NCI-H2196 treated with DMSO at 0.1 percent for 48 hours (cell line): ENCODE measurements around the gene SORCS1.

Experiments
- DNase-seq: peaks from one replicate; lab custom pipeline; 2025; ENCODE audit not compliant: unreplicated experiment; lab: John Stamatoyannopoulos, UW

SORCS1 gene

DNA sequence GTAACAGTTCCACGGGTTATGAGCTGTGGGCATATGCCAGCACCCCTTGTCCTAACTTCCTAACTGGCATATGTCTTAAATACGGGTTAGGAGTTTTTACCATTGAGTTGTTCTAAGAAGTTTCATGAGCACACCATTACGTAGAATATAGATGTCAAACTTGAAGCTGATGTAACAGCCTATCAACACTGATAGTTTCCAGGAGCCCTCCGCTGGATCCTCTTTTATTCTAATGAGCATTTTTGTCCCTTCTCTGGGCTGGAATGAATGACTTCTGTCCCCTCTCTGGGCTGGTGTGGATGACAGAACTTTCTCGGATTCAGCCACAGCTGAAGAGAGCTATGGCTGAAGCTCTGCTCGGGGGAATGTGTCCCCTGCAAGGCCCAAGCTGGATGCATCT is 256.3 kb downstream of the SORCS1 start:
- no peak for DNase-seq

GRCh38 chr10:106904209-106904608 is 260.3 kb downstream of the SORCS1 start:
- DNase-seq, result no peak

DNA sequence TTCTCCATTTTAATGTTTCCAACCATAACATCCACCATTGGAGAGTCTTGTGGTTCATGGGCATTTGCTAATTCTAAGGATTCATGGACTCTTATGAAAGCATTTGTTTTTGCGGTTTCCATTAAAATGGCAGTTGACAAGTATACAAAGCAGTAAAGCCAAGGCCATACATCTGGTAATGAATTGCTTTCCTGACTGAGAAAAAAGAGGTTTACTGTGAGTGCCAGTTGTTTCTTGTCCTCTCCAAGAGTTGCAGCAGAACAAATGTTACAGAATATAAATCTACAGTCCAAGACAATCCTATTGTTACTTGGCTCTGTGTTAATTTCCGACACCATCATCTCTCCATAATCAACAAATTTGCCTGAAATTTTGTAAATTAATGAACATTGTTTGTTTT is 261.3 kb downstream of the SORCS1 start:
- DNase-seq, result no peak

DNA sequence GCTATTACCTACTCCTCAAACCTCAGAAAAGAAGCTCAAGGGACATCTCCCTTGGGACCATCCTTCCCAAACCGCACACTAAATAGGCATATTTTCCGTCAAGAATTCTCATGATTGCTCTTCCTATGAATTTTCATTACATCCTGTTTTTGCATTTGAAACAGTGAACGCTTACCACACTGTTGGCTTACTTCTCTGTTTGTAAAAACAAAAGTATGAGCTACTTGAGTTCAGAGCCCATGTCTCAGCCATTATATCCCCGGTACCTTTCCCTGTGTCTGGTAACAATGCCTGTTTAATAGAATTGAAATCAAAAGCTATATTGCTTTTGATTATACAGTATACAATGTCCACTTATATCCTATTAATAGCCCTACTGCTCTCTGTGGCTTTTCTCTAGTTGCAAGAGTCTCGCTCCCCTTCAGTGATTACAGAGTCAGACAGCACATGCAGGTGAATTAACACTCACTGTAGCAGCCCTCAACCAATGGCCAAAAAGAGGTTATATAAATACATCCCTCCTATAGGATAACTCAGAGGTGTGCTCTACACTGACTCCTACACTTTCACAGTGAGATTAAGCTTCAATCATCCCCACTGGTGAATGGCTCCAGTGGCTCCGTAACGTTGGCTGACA is 264.4 kb downstream of the SORCS1 start:
- DNase-seq, result no peak

DNA sequence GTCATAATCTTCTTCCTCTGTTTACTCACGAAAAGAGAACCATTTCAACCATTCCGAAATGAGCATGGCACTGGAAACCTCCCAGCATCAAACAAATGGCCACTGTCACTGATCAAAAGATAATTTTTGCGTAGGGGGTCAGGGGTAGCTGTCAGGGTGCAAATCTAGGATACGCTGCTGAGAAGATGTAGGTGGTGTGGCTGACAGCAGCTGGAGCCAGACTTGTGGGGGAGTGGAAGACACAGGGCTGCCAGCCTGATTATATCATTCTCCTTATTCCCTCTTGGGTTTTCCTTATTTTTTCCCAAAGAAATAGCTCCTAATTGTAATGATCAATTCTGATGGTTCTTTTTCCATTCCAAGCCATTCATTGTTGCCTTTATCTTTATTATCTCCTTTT is 266.1 kb downstream of the SORCS1 start:
- no peak for DNase-seq

- DNase-seq, result no peak
These were observed 266.8 kb downstream of the SORCS1 start for GRCh38 chr10:106897719-106898118.

DNA sequence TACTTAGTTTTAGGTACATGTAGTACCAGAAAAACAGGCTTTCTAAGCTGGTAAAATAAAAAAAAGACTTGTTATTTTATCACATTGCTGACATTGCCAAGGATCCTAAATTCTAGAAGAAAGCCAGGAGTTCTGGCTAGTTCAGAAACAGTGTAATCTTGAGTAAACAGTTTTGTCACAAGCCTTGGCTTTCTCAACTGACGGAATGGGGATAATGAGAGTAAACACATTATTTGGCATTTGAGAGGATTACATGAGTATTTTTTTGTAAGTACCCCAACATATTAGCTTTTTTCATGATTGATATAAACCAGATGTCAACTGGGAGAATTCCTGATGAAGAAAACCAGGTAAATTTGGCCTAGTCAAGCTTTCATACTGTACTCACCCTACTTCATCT is 269.8 kb downstream of the SORCS1 start:
- DNase-seq, result no peak

DNA sequence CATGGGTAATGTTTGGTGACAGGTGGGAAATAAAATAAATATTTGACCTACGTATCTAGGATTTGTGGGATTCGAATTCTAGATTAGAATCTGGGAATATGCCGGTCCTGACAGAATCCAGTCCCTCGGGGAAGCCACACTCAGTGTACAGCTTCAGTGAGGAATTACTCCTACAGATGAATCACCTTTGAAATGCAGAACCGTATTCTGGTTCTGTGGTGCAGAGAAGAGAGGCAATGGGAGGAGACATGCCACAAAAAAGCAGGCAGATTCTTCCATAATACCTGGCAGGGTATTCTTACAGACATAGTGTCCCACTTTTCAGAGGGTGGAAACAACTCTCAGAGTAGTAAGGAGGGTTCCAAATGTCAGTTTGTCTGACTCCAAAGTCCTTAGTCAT is 286.9 kb downstream of the SORCS1 start:
- no peak for DNase-seq

GRCh38 chr10:106874604-106874889 is 290.0 kb downstream of the SORCS1 start:
- no peak for DNase-seq

DNA sequence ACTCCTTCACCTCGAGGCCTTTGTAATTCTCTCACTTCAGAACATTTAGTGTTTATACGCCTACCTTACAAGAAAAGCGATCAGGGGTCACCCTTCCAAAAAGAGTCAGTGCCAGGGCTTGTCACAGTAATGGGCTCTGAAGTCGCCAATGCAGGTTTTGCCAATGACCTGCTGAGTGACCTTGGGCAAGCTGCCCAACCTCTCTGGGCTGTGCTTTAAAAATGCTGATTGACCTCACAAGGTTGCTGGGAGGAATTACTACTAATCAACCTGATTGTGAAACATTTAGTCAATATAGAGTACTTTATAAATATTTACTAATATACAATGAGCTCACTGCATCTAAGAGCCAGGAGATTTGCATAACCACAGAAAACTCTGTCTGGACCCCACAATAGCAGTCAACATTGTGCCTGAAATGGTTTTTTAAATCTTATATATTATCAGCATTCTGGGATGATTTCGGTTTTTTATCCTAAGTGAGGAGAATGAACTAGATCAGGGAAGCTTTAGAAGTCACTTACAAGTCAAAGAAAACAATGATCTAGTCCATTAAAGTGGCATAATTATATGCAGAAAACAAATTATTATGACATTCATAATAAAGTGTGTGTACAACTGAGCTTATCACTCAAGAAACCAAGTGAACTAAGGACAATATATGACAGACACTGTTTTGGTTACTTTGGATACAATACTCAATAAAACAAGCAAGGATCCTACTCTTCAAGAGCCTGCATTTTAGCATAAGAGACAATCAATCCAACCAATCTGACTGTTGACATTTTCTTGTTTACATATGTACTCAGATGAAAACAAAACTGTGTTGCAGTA is 290.5 kb downstream of the SORCS1 start:
- no peak for DNase-seq

DNA sequence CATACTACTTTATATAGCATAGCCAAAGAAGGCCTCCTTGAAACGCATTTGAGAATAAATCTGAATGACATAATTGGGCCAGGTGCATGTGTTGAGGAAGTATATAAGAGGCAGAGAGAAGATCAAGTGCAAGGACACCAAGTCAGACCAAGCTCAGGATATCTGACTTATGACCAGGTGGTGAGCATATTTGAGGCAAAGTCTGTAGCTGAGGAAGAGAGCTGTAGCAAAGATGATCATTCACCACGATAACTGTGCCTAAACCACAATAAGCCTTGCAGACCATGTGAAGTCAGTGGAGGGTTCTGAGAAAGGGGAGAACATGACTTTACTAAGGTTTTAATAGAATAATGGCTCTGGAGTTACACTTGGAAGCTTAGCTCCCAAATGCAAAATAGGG is 292.3 kb downstream of the SORCS1 start:
- no peak for DNase-seq

DNA sequence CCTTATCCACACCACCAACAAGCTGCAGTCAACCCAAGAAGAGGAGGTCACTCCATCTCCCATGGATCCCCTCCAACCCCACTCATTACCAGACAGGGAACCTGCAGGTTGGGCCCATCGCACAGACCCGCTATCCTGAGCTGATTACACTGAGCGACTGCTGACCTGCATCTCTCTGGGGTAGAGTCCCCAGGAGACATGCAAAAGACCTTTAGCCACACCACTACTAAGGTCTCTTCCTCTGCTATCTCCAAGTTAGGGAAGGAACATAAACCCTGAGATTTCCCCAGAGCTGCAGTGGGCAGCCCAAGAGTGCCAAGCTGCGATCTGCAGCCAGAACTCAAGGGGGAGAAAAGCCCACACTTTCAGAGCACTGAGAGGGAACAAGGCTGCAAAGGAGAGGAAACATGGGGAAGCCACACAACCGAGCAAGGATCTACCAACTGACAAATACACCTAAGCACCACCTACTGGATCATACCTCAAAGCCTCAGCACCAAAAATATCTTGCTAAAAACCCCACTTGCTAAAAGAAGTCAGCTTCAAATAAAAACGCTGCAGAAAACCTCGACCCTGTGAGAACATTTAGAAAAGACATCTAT is 298.2 kb downstream of the SORCS1 start:
- DNase-seq, result no peak

DNA sequence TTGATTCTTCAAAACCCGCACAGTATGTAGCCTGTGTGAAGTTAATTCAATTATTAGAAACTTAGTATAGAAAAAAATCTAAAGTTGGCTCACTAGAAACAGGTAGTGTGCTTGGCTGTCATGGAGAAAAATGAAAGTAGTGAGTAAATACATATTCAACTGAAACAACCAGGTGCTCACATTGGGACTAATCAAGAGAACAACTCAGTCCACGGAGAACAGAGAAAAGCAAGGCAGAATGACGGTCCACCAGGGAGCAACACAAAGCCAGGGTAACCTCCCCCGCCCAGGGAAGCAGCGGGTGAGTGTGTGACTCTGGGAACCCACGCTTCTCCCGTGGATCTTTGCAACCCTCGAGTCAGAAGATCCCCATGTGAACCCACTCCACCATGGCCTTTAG is 300.5 kb downstream of the SORCS1 start:
- DNase-seq, result no peak

DNA sequence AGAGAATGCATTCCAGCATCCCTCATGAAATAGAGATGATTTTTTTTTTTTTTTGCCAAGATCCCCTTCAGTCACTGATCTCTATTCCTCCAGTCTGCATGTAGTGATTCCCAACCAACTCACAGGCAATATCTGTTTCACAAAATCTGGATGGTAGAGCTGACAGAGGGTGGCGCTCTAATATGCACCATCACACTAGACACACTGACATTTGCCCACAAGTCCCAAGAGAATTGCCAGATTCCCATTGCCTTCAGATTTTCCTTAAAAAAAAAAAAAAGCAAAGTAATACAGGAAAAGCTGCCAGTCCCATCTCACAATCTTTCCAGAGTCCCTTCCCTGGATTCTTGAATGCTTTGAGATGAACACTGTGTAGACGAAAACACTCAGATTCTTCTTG is 301.0 kb downstream of the SORCS1 start:
- DNase-seq, result no peak

- no peak for DNase-seq
These were observed 304.4 kb downstream of the SORCS1 start for GRCh38 chr10:106859892-106860652.

DNA sequence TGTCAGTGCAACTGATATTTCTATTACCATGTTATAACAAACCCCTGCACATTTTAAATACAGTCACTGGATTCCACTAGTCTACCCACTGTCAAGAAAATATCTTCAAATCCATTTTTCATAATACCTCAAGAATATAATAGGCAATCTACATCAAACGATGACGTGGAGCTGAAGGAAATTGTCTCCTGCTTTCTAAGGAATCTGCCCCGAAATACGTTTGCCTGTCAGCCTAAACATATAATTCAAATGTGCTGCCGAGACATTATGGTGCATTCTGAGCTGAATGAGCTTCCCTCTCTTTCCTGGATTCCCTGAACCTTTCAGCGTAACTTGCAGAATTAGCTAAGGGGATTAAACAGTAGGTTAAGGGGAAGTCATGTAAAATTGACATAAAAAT is 306.8 kb downstream of the SORCS1 start:
- DNase-seq, result no peak

DNA sequence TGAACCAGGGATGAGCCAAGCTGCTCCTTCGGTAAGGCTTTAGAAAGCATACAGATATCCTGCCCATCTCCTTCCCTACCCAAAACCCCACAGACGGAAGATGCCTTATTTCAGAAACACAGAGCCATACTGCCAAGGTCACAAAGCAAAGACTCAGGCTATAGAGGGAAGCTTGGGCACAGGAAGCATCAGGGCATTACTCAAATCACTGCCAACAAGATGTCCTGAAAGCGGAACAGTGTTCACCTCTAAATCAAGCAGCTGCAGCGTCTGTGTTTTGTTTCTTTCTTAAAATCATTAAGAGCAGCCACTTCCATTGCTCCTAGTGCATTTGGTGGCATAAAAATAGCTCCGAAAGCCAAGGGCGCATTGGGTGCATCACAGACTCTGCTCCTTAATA is 307.3 kb downstream of the SORCS1 start:
- DNase-seq, result no peak

DNA sequence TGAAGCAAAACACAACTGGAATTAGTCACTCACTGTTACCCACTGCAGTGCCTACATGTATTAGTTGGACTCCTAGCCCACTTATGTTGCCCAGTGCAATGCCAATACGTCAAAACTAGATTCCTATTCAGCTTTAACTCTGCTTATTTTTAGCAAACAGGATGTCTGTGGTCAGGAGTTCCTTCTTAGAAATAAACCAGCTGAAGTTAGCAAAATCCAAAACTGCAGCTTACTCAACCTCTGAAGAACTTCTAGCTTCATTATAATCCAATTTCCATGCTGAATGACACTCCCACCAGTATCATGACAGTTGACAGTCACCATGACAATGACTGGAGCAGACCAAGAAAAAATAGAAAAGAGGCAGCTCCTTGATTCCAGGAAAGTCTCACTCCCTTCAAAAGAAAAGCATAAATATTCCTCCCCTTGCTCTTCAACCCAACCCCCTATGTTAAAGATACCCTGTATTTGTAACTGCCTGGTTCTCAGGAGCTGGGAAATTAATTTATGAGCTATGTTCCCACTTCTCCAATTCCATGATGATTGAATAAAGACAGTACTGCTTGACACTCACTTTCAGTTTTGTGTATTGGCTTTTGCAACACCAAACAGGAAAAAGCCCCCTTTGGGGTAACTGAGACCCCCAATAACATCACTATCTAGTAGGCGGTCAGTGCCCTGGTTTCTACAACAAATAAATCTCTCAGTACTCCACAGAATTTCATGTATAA is 327.4 kb downstream of the SORCS1 start:
- no peak for DNase-seq

DNA sequence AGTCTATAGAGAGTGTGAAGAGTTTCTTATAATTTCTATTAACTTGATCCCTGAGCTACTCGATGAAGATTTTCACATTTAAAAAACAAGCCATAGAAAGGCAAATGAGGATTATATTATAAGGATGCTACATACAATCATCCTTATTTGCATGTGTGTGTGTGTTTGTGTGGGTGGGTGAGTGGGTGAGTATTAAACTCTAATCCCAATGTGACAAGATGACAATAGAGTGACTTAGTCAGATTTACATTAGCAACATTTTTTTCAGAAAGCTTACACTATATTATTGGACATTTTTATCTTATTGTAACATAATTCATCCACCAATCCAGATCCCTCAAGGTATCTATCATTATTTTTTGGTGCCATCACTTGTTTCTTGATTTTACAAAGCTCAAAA is 331.7 kb downstream of the SORCS1 start:
- DNase-seq, result no peak

DNA sequence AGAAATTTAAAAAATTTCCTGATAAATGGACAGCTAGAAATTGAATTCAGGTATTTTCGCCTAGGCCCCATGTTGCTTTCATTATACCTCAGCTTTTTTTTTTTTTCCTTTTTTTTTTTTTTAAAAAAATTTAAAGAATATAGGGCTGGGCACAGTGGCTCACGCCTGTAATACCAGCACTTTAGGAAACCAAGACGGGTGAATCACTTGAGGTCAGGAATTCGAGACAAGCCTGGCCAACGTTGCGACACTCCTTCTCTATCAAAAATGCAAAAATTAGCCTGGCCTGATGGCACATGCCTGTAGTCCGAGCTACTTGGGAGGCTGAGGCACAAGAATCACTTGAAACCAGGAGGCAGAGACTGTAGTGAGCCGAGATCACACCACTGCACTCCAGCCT is 334.0 kb downstream of the SORCS1 start:
- no peak for DNase-seq

- DNase-seq, result no peak
These were observed 334.5 kb downstream of the SORCS1 start for GRCh38 chr10:106830006-106830405.
